ENCODE data around the gene CYSLTR2. TPM values are rescaled to one million over a fixed set of nuclear protein-coding genes. Genes with fewer than 3 reads are reported as not detected.

The CYSLTR2 gene
- total and polyA plus RNA-seq, 3 donors from 2014 or later, result 0.31 to 0.76 (median 0.62) TPM

- no peaks in the 10 kb centered on the region for H3K4me1 ChIP-seq
- intact Hi-C loops (cut with DNase I; ENCODE audit: low total_unique reads), result no loop called here
These were observed 21.5 kb downstream of the CYSLTR2 start for GRCh38 chr13:48675247-48675646.

DNA sequence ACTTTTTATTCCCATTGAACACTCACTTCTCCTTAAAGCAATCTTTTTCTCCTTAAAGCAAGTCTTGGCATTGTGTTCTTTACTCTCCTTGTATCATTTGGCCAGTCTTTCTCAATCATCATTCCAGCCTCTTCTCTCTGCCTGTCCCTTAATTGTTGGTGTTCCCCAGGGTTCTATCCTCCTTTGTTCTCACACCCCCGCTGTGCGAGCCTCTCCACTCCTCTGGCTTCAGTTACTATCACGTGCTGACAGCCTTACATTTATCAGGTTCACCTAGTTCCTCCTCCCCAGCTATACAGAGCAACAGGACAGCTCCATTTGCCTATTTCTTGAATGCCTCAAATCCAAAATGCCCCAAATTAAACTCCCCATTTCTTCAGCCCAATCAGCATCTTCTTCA is 24.6 kb downstream of the CYSLTR2 start:
- Histone ChIP-seq H3K4me1 (no peaks in the 10 kb centered on the region), H3K9me3 (no peaks in the 10 kb centered on the region), H3K27ac (no peak overlapping the region), H3K36me3 (ENCODE audit: low read depth, missing control alignments) (no peaks in the 10 kb centered on the region), H3K4me3 (no peak overlapping the region), H3K27me3 (no peaks in the 10 kb centered on the region)
- 45 to 63% methylated on average over 3 of the region's 3 CpGs for WGBS, 2 donors
- no peak for TF ChIP-seq POLR2A (IDR thresholded peaks at IDR 0.05)
- TF ChIP-seq, protein P1, sequence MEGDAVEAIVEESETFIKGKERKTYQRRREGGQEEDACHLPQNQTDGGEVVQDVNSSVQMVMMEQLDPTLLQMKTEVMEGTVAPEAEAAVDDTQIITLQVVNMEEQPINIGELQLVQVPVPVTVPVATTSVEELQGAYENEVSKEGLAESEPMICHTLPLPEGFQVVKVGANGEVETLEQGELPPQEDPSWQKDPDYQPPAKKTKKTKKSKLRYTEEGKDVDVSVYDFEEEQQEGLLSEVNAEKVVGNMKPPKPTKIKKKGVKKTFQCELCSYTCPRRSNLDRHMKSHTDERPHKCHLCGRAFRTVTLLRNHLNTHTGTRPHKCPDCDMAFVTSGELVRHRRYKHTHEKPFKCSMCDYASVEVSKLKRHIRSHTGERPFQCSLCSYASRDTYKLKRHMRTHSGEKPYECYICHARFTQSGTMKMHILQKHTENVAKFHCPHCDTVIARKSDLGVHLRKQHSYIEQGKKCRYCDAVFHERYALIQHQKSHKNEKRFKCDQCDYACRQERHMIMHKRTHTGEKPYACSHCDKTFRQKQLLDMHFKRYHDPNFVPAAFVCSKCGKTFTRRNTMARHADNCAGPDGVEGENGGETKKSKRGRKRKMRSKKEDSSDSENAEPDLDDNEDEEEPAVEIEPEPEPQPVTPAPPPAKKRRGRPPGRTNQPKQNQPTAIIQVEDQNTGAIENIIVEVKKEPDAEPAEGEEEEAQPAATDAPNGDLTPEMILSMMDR (IDR thresholded peaks at IDR 0.05), result no peak
- intact Hi-C loops (cut with DNase I; ENCODE audit: low total_unique reads), result no loop called here
- DNase-seq, result no peak

More at GRCh38 chr13:48675247-48675646, 21.5 kb downstream of the CYSLTR2 start:
- H3K27me3 ChIP-seq, result no peaks in the 10 kb centered on the region
- no peak overlapping the region for H3K4me3 ChIP-seq
- TF ChIP-seq, protein P1 (IDR thresholded peaks at IDR 0.05), result no peak
- no peak for TF ChIP-seq POLR2A (IDR thresholded peaks at IDR 0.05)
- H3K27ac ChIP-seq, result no peak overlapping the region
- no peaks in the 10 kb centered on the region for H3K9me3 ChIP-seq
- H3K36me3 ChIP-seq (ENCODE audit: low read depth, missing control alignments), result no peaks in the 10 kb centered on the region
- WGBS, 2 donors, result 100% methylated on average over 1 of the region's 1 CpG; no CpG with 5 or more reads in 1 of the 2 donors
- no peak for DNase-seq

GRCh38 chr13:48679941-48680680 is 26.4 kb downstream of the CYSLTR2 start:
- no peak for DNase-seq
- Histone ChIP-seq H3K4me3 (no peak overlapping the region), H3K4me1 (no peaks in the 10 kb centered on the region), H3K27ac (no peak overlapping the region), H3K27me3 (no peaks in the 10 kb centered on the region), H3K36me3 (ENCODE audit: low read depth, missing control alignments) (no peaks in the 10 kb centered on the region), H3K9me3 (no peaks in the 10 kb centered on the region)
- TF ChIP-seq, protein P1 (IDR thresholded peaks at IDR 0.05), result no peak
- no peak for TF ChIP-seq POLR2A (IDR thresholded peaks at IDR 0.05)
- intact Hi-C loops (cut with DNase I; ENCODE audit: low total_unique reads), result no loop called here
- WGBS, 2 donors, result 83 to 89% methylated on average over 10 of the region's 10 CpGs

DNA sequence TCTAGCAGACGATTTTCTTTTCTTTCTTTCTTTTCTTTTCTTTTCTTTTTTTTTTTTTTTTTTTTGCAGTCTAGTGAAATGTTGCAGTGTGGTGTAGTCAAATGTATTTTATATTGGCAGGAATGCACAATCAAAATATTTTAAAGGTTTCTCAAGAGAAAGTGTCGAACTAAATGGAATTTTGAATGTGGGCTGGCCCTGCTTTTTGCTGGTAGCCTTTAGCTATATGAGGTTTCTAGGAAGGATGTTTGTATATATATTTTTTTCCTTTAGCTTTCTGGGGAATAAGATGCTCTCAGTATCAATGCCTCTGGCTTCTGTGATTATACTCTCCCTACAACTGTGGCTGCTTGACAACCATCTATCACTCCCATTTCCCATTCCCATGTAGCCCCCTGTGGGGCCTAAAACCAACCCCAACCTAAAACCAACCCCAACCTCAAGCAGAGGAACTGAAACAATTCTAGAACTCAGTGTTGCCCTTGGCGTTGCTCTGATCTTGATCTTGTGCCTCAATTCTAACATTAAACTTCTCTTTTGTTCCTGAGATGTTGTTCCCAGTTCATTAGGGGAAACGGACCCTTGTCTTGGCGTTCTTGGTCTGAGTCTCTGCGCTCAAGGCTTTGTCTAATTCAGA is 27.1 kb downstream of the CYSLTR2 start:
- WGBS, 2 donors, result 73 to 84% methylated on average over 6 of the region's 6 CpGs
- Histone ChIP-seq H3K9me3 (no peaks in the 10 kb centered on the region), H3K27ac (no peak overlapping the region), H3K36me3 (ENCODE audit: low read depth, missing control alignments) (no peaks in the 10 kb centered on the region), H3K27me3 (no peaks in the 10 kb centered on the region), H3K4me1 (no peaks in the 10 kb centered on the region), H3K4me3 (no peak overlapping the region)
- intact Hi-C loops (cut with DNase I; ENCODE audit: low total_unique reads), result no loop called here
- TF ChIP-seq, protein P1 (IDR thresholded peaks at IDR 0.05), result no peak
- TF ChIP-seq POLR2A (IDR thresholded peaks at IDR 0.05), result no peak
- DNase-seq, result no peak
